LNCAP (cell line): Measurements from ENCODE around the gene DDX19B.

Source experiments
- CTCF ChIP-seq: fragments of 450-650 bp; IDR thresholded peaks from 2 replicates; pipeline ENCODE4 v1.5.1; 2017; ENCODE audit warnings: mild to moderate bottlenecking

Gene DDX19B

GRCh38 chr16:70380248-70380918 lies 81.4 kb downstream of the DDX19B start:
- TF ChIP-seq CTCF, result no peak

GRCh38 chr16:70380919-70381603 lies 82.1 kb downstream of the DDX19B start:
- TF ChIP-seq CTCF, result peak; percentile 33; the same call in 1 of the 2 replicates

DNA sequence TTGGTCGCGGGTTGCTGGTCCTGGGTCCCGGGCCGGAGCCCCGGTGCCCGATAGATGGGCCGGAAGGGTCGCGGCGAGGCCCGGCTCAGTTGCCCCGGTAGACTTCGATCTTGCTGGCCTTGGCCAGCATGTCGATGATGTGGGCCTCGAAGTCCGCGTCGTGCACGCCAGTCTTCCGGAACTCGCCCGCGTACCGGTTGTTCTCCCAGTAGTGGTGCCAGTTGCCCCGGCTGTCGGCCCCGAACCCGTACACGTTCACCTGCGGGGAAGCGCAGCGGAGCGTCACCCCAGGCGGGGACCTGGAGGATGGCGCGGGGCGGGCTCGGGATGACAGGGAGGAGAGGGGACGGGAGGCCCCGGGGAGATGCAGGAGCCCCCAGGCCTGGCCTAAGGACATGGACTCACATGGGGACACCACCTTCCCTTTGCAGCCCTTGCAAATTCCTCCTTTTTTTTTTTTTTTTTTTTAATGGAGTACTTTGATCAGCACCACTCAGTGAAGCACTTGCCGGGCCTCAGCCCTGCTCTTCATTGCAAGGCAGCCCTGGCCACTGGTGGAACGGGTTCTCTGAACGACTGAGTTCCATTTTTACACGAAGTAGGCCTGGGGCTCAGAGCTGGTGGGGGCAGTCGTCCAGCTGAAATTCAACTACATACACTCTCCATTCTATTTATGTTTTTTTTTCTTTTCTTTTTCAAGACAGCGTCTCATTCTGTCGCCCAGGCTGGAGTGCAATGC lies 82.8 kb downstream of the DDX19B start:
- TF ChIP-seq CTCF, result no peak

GRCh38 chr16:70383421-70383960 lies 84.5 kb downstream of the DDX19B start:
- no peak for TF ChIP-seq CTCF
